ENCODE measurements around the gene PCDHGA9. TPM values are rescaled to one million over a fixed set of nuclear protein-coding genes. Genes with fewer than 3 reads are reported as not detected.
A peak's percentile ranks its signal among the peaks of the same experiment; 100 is the strongest.
"Not testable (repeated sequence)": the region's sequence is repeated elsewhere in the genome, so short reads cannot be mapped to it uniquely, and the experiment has no call there.

PCDHGA9 gene
- total RNA-seq, 1 donor from 2014 or later = 4.3 TPM

DNA sequence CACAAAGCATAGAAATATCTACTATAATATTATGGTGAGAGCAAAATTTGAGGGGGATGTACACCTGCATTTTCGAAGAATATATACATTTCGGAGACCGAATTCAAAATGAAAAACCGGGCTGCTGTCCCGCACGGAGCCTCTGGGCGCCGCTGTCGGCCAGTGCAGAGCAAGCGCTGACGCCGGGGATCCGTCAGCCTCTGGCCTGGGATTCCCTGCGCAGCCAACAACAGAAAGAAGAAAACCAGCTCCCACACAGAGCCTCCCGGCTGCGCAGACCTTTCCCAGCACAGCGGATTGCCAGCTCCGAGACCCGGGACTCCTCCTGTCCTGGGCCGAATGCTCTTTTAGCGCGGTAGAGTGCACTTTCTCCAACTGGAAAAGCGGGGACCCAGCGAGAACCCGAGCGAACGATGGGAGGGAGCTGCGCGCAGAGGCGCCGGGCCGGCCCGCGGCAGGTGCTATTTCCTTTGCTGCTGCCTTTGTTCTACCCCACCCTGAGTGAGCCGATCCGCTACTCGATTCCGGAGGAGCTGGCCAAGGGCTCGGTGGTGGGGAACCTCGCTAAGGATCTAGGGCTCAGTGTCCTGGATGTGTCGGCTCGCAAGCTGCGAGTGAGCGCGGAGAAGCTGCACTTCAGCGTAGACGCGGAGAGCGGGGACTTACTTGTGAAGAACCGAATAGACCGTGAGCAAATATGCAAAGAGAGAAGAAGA lies 5.4 kb downstream of the PCDHGA9 start, which contains the start of gene PCDHGB6:
PCDHGB6 (plus strand) TSS at position 232 of the 716 bp plus-strand sequence; CDS start at position 414, 182 bp downstream.
- DNase-seq = peak; percentile 80
- peak; percentile 93 for ATAC-seq (ENCODE audit: poor library complexity)
- intact Hi-C loops (cut with DNase I) = not testable (repeated sequence)

DNA sequence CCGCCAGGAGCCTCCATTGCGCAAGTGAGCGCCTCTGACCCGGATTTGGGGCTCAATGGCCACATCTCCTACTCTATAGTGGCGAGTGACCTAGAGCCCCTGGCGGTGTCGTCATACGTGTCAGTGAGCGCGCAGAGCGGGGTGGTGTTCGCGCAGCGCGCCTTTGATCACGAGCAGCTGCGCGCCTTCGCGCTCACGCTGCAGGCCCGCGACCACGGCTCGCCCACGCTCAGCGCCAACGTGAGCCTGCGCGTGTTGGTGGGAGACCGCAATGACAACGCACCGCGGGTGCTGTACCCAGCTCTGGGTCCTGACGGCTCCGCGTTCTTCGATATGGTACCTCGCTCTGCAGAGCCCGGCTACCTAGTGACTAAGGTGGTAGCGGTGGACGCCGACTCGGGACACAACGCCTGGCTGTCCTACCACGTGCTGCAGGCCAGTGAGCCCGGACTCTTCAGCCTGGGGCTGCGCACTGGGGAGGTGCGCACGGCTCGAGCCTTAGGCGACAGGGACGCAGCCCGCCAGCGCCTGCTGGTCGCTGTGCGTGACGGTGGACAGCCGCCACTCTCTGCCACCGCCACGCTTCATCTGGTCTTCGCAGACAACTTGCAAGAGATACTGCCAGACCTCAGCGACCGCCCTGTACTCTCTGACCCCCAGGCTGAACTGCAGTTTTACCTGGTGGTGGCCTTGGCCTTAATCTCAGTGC lies 7.2 kb downstream of the PCDHGA9 start:
- ATAC-seq (ENCODE audit: poor library complexity) (no peak), DNase-seq (no peak)
- intact Hi-C loops (cut with DNase I) = loop anchor here (5.0 kb wide), 1 partner anchor 62 kb away; no protein-coding TSS in a partner anchor

DNA sequence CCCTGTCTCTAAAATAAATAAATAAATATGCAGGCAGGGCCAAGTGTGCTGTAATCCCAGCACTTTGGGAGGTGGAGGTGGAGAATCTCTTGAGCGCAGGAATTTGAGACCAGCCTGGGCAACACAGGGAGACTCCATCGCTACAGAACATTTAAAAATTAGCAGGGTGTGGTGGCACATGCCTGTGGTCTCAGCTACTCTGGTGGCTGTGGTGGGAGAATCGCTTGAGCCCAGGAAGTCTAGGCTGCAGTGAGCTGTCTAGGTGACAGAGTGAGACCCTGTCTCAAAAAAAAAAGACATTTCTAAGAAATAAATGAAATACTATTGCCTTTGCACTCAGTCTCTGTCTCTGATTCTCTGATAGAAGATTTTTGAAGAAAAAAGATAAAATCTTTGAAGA lies 9.0 kb downstream of the PCDHGA9 start:
- intact Hi-C loops (cut with DNase I) = loop anchor here (5.0 kb wide), 1 partner anchor 64 kb away; no protein-coding TSS in a partner anchor
- DNase-seq = no peak
- no peak for ATAC-seq (ENCODE audit: poor library complexity)

DNA sequence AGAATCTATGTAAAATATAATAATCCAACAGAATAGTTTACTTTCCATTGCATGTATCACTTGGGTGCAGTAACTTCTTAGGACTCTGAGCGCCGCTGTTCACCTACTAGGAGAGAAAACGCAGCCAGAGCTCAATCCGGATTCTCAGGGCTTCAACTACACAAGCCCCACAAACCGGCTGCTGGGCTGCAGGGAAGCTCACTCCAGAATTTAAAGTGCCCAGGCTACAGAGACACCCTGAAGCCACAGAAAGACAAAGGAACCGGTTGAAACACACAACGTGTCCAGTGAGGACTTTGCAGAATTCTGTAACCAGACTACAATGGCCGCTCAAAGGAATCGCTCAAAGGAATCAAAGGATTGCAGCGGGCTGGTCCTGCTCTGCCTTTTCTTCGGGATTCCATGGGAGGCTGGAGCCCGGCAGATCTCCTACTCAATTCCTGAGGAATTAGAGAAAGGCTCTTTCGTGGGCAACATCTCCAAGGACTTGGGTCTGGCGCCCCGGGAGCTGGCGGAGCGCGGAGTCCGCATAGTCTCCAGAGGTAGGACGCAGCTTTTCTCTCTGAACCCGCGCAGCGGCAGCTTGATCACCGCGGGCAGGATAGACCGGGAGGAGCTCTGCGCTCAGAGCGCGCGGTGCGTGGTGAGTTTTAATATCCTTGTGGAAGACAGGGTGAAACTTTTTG lies 10.4 kb downstream of the PCDHGA9 start, which contains the start of gene PCDHGA10:
PCDHGA10 (plus strand) TSS at position 134 of the 686 bp plus-strand sequence; CDS start at position 323, 189 bp downstream.
- ATAC-seq (ENCODE audit: poor library complexity) (peak; percentile 73), DNase-seq (no peak)
- intact Hi-C loops (cut with DNase I) = loop anchor here (5.0 kb wide), 1 partner anchor 66 kb away; no protein-coding TSS in a partner anchor

DNA sequence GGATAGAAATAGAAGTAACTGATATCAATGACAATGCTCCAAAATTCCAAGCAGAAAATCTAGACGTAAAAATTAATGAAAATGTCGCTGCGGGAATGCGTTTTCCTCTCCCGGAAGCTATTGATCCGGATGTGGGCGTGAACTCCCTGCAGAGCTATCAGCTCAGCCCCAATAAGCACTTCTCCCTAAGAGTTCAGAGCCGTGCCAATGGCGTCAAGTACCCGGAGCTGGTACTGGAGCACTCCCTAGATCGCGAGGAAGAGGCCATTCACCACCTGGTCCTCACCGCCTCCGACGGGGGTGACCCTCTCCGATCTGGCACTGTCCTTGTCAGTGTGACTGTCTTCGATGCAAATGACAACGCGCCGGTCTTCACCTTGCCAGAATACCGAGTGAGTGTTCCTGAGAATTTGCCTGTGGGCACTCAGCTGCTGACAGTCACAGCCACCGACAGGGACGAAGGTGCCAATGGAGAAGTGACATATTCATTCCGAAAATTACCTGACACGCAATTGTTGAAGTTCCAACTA lies 11.0 kb downstream of the PCDHGA9 start:
- no peak for DNase-seq
- intact Hi-C loops (cut with DNase I) = loop anchor here (5.0 kb wide), 1 partner anchor 66 kb away; no protein-coding TSS in a partner anchor
- ATAC-seq (ENCODE audit: poor library complexity) = peak; percentile 32

DNA sequence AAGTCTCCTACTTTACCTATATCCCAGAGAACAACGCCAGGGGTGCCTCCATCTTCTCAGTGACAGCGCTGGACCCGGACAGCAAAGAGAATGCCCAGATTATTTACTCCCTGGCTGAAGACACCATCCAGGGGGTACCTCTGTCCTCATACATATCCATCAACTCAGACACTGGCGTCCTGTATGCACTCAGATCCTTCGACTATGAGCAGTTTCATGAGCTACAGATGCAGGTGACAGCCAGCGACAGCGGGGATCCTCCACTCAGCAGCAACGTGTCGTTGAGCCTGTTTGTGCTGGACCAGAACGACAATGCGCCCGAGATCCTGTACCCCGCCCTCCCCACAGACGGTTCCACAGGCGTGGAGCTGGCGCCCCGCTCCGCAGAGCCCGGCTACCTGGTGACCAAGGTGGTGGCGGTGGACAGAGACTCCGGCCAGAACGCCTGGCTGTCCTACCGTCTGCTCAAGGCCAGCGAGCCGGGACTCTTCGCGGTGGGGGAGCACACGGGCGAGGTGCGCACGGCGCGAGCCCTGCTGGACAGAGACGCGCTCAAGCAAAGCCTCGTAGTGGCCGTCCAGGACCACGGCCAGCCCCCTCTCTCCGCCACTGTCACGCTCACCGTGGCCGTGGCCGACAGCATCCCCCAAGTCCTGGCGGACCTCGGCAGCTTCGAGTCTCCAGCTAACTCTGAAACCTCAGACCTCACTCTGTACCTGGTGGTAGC lies 12.1 kb downstream of the PCDHGA9 start:
- not testable (repeated sequence) for DNase-seq; ATAC-seq (ENCODE audit: poor library complexity)
- intact Hi-C loops (cut with DNase I) = loop anchor here (5.0 kb wide), 1 partner anchor 67 kb away; no protein-coding TSS in a partner anchor

DNA sequence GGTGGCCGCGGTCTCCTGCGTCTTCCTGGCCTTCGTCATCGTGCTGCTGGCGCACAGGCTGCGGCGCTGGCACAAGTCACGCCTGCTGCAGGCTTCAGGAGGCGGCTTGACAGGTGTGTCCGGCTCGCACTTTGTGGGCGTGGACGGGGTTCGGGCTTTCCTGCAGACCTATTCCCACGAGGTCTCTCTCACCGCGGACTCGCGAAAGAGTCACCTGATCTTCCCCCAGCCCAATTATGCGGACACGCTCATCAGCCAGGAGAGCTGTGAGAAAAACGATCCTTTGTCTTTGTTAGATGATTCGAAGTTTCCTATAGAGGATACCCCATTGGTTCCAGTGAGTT lies 12.7 kb downstream of the PCDHGA9 start:
- intact Hi-C loops (cut with DNase I); DNase-seq; ATAC-seq (ENCODE audit: poor library complexity): not testable (repeated sequence)

DNA sequence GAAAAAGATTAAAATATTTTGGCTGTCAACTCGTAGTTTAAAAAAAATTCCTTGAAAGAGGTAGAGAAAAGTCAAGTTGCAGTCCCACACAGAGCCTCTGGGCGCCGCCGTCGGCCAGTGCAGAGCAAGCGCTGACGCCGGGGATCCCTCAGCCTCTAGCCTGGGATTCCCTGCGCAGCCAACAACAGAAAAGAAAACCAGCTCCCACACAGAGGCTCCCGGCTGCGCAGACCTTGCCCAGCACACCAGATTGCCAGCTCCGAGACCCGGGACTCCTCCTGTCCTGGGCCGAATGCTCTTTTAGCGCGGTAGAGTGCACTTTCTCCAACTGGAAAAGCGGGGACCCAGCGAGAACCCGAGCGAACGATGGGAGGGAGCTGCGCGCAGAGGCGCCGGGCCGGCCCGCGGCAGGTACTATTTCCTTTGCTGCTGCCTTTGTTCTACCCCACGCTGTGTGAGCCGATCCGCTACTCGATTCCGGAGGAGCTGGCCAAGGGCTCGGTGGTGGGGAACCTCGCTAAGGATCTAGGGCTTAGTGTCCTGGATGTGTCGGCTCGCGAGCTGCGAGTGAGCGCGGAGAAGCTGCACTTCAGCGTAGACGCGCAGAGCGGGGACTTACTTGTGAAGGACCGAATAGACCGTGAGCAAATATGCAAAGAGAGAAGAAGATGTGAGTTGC lies 15.1 kb downstream of the PCDHGA9 start, which contains the start of gene PCDHGB7:
PCDHGB7 (plus strand) TSS at position 184 of the 679 bp plus-strand sequence; CDS start at position 367, 183 bp downstream.
- ATAC-seq (ENCODE audit: poor library complexity) = peak; percentile 90

DNA sequence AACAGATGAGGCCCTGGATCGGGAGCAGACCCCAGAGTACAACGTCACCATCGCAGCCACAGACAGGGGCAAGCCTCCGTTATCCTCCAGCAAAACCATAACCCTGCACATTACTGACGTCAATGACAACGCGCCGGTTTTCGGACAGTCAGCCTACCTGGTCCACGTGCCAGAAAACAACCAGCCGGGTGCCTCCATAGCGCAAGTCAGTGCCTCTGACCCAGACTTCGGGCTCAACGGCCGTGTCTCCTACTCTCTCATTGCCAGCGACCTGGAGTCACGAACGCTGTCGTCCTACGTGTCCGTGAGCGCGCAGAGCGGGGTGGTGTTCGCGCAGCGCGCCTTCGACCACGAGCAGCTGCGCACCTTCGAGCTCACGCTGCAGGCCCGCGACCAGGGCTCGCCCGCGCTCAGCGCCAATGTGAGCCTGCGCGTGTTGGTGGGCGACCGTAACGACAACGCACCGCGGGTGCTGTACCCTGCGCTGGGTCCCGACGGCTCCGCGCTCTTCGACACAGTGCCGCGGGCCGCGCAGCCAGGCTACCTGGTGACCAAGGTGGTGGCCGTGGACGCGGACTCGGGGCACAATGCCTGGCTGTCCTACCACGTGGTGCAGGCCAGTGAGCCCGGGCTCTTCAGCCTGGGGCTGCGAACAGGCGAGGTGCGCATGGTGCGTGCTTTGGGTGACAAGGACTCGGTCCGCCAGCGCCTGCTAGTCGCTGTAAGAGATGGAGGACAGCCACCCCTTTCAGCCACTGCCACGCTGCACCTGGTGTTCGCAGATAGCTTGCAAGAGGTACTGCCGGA lies 16.7 kb downstream of the PCDHGA9 start:
- ATAC-seq (ENCODE audit: poor library complexity) (no peak), DNase-seq (no peak)
- intact Hi-C loops (cut with DNase I) = no loop called here

More for the DNA sequence above, 15.1 kb downstream of the PCDHGA9 start, which contains the start of gene PCDHGB7:
- DNase-seq = peak; percentile 88
- intact Hi-C loops (cut with DNase I) = loop anchor here (2.0 kb wide), 1 partner anchor 143 kb away; no protein-coding TSS in a partner anchor

DNA sequence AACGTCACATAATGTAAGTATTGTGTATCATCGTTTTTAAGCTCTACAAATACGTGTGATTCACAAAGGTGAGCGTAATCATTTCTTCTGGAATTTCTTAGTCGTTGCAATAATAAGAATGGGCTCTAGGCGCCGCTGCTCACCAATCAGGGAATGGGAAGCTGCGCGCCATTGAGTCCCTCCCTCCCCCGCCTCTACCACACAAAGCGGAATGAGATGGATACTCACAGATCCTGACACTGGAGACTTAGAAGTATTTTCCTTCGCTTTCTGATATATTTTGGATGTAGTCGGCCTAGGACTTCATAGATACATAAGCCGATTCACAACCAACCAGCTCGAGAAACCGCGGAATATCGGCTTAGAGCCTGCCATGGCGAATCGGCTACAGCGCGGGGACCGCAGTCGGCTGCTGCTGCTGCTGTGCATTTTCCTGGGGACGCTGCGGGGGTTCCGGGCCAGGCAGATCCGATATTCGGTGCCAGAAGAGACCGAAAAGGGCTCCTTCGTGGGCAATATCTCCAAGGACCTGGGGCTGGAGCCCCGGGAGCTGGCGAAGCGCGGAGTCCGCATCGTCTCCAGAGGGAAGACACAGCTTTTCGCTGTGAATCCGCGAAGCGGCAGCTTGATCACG lies 18.4 kb downstream of the PCDHGA9 start, which contains the start of gene PCDHGA11:
PCDHGA11 (plus strand) TSS at position 197 of the 634 bp plus-strand sequence; CDS start at position 374, 177 bp downstream.
- no peak for DNase-seq
- ATAC-seq (ENCODE audit: poor library complexity) = peak; percentile 41
- intact Hi-C loops (cut with DNase I) = no loop called here

DNA sequence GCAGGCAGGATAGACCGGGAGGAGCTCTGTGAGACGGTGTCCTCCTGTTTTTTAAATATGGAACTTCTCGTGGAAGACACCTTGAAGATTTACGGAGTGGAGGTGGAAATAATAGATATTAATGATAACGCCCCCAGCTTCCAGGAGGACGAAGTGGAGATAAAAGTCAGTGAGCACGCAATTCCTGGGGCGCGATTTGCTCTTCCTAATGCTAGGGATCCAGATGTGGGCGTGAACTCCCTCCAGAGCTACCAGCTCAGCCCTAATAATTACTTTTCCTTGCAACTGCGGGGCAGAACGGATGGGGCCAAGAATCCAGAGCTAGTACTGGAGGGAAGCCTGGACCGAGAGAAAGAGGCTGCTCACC lies 18.9 kb downstream of the PCDHGA9 start:
- no peak for ATAC-seq (ENCODE audit: poor library complexity)

DNA sequence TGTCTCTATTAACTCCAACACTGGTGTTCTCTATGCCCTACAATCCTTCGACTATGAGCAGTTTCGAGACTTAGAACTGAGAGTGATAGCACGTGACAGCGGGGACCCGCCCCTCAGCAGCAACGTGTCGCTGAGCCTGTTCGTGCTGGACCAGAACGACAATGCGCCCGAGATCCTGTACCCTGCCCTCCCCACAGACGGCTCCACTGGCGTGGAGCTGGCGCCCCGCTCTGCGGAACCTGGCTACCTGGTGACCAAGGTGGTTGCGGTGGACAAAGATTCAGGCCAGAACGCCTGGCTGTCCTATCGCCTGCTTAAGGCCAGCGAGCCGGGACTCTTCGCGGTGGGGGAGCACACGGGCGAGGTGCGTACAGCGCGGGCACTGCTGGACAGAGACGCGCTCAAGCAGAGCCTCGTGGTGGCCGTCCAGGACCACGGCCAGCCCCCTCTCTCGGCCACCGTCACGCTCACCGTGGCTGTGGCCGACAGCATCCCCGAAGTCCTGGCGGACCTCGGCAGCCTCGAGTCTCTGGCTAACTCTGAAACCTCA lies 20.2 kb downstream of the PCDHGA9 start:
- ATAC-seq (ENCODE audit: poor library complexity) (no peak), DNase-seq (no peak)
- intact Hi-C loops (cut with DNase I) = no loop called here

More for the DNA sequence above, 18.9 kb downstream of the PCDHGA9 start:
- intact Hi-C loops (cut with DNase I) = no loop called here
- no peak for DNase-seq

DNA sequence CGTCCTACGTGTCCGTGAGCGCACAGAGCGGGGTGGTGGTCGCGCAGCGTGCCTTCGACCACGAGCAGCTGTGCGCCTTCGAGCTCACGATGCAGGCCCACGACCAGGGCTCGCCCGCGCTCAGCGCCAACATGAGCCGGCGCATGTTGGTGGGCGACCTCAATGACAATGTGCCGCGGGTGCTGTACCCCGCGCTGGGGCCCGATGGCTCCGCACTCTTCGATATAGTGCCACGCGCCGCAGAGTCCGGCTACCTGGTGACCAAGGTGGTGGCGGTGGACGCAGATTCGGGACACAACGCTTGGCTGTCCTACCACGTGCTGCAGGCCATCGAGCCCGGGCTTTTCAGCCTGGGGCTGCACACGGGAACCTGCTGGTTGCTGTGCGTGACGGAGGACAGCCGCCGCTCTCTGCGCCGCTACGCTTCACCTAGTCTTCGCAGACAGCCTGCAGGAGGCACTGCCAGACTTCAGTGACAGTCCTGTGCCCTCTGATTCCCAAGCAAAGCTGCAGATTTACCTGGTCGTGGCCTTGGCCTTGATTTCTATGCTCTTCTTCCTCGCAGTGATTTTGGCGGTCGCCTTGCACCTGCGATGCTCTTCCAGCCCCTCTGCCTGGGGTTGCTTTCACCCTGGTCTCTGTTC lies 25.3 kb downstream of the PCDHGA9 start:
- DNase-seq (no peak), ATAC-seq (ENCODE audit: poor library complexity) (no peak)
- intact Hi-C loops (cut with DNase I) = loop anchor here (5.0 kb wide), 1 partner anchor 99 kb away; no protein-coding TSS in a partner anchor

DNA sequence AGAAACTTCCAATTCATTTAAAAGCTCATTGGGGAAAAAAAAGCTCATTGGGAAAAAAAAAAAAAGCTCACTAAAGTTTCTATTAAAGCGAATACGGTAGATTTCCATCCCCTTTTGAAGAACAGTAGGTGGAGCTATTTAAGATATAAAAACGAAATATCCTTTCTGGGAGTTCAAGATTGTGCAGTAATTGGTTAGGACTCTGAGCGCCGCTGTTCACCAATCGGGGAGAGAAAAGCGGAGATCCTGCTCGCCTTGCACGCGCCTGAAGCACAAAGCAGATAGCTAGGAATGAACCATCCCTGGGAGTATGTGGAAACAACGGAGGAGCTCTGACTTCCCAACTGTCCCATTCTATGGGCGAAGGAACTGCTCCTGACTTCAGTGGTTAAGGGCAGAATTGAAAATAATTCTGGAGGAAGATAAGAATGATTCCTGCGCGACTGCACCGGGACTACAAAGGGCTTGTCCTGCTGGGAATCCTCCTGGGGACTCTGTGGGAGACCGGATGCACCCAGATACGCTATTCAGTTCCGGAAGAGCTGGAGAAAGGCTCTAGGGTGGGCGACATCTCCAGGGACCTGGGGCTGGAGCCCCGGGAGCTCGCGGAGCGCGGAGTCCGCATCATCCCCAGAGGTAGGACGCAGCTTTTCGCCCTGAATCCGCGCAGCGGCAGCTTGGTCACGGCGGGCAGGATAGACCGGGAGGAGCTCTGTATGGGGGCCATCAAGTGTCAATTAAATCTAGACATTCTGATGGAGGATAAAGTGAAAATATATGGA lies 27.9 kb downstream of the PCDHGA9 start, which contains the start of gene PCDHGA12:
PCDHGA12 (plus strand) TSS at position 176 of the 782 bp plus-strand sequence; CDS start at position 429, 253 bp downstream.
- ATAC-seq (ENCODE audit: poor library complexity) (peak; percentile 91), DNase-seq (no peak)
- intact Hi-C loops (cut with DNase I) = no loop called here

Data from Right ventricle myocardium superior (tissue), 1 donor.